ENCODE results near the gene VDAC1.
"Not testable (repeated sequence)": the region's sequence is repeated elsewhere in the genome, so short reads cannot be mapped to it uniquely, and the experiment has no call there.

Gene VDAC1

DNA sequence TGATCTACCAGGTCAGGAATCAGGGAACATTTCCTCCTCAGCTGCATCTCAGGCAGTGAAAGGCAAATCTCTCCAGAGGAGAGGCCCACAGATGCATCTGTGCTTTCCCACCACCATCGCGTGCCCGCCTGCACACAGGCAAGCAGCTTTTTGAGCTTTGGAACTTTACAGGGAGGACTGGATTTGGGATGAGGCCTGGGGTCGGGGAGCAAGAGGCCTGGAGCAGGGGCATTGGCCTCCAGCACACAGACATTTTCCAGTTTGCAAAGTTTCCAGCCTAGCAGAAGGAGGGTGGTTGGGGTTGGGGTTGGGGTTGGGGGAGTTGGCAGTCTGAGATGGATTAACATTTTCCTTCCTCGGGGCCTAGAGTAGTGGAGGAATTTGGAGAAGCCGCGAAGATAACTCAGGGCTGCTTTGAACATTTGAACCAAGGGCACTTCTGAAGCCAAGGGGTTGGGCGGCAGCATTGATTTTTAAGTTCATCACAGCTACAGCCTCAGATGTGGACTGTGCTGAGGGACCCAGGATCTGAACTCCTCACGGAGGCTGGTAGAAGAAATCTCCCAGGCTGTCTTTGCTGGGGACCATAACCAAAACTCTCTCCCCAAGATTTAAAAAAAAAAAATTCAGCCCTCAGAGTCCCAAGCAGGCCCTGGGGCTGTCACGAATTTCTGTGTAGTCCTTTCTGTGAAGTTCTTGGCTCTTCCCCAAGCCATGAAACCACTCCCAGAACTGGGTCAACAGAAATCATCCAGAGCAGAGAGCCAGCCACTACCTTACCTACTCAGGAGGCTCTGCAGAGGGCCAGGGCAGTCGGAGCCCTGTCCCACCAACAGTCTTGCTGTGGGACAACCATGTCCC, 61.9 kb downstream of the VDAC1 start:
- in situ Hi-C loops (cut with MboI; ENCODE audit: low sequenced_read_pairs), result no loop called here

DNA sequence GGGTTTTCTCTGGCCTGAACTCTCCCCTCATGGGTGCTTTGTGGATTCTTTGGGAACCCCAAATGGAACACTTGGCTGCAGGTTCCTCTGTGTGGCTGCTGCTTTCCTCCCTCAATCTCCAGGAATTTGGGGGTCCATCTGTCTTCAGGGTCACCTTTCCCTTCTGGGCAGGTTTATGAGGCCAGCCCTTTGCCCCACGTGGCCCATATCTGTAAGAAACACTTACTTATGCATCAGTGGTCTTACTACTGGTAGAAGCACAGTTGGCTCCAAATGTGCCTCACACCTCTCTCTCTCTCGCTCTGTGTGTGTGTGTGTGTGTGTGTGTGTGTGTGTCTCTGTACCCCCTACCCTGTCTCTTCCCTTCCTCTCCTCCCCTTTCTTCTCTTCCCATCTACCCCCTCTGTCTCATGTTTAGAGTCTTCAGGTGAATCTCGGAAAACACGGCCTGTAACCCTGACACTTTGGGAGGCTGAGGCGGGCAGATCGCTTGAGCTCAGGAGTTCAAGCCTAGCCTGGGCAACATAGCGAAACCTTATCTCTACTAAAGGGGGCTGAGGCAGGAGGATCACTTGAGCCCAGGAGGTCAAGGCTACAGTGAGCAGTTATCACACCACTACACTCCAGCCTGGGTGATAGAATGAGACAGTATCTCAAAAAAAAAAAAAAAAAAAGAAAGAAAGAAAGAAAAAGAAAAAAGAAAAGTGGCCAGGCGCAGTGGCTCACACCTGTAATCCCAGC, 63.1 kb downstream of the VDAC1 start:
- in situ Hi-C loops (cut with MboI; ENCODE audit: low sequenced_read_pairs), result no loop called here

DNA sequence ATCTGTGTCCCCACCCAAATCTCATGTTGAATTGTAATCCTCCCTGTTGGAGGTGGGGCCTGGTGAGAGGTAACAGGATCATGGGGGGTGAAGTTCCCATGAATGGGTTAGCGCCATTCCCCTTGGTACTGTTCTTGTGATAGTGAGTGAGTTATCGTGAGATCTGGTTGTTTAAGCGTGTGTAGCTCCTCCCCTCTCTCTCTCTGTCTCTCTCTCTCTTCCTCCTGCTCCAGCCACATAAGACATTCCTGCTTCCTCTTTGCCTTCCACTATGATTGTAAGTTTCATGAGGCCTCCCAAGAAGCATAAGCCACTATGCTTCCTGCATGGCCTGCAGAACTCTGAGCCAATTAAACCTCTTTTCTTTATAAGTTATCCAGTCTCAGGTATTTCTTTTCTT, 65.1 kb downstream of the VDAC1 start:
- in situ Hi-C loops (cut with MboI; ENCODE audit: low sequenced_read_pairs), result no loop called here

DNA sequence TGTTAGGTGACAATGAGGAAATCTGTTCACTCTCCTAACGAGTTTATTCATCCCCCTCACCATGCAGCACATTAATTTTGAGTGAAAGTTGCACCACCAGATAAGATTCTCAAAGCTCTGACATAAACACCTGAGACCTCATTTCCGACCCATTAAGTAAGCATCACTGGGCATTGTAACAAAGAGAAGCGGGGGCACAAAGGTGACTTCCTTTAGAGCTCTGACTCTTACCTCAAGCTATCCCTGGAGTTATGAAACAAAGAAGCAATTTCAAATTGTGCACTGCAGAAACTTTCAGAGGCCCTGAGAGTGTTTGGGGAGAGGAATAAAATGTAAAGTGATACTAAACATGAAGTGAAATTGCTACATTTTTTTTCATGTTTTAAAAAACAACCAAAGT, 65.8 kb downstream of the VDAC1 start:
- in situ Hi-C loops (cut with MboI; ENCODE audit: low sequenced_read_pairs), result no loop called here

DNA sequence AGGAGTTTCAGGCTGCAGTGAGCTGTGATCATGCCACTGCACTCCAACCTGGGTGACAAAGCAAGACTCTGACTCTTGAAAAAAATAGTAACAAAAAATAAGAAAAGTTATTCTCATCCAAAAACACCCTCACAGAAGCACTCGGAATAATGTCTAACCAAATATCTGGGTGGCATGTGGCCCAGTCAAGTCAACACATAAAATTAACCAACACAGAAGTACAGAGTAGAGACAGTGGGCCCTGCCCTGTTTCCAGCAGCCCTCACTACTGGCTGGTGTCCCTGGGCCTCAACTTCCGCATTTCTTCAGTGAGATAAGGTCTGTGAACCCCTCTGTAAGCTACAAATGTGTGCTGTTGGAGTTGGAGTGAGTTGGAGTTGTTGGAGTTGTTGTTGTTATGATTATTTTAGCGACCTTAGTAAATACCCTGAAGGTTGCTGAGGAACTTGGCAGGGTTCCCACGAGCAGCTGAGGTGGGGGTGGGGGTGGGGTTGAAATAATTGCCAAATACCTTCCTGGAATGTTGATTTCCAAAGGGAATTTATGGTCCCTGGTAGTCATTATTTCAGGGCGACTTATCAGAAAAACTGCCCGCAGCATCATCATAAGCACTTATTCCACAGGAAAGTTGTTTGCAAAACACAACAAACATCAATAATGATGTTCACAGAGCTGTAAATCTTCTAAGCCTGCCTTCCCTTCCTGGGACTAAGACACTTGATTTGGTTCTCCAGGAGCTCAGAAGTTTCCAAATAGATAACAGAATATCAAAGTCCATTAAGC, 66.5 kb downstream of the VDAC1 start:
- in situ Hi-C loops (cut with MboI; ENCODE audit: low sequenced_read_pairs), result no loop called here

DNA sequence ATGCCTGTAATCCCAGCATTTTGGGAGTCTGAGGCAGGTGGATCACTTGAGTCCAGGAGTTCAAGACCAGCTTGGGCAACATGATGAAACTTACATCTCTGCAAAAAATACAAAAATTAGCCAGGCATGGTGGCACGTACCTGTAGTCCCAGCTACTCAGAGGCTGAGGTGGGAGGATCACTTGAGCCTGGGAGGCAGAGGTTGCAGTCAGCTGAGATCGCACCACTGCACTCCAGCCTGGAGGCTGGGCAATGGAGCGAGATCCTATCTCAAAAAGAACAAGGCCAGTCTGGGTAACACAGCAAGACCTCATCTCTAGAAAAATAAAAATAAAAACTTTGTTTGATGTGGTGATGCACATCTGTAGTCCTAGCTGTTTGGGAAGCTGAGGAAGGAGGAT, 67.1 kb downstream of the VDAC1 start:
- in situ Hi-C loops (cut with MboI; ENCODE audit: low sequenced_read_pairs), result not testable (repeated sequence)

DNA sequence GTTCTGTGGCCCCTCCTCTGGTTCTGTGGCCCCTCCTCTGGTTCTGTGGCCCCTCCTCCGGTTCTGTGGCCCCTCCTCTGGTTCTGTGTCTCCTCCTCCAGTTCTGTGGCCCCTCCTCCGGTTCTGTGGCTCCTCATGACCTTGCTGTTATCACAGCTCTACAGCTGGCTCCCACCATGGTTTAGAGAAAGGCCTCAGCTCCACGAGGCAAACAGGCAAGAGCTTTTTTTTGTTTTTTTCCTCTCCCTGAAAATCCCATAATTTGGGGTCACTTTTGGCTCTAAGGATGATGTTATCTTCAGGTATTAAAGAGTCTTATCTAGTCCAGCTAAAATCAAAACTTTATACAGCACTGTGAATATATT, 68.1 kb downstream of the VDAC1 start:
- in situ Hi-C loops (cut with MboI; ENCODE audit: low sequenced_read_pairs), result no loop called here

DNA sequence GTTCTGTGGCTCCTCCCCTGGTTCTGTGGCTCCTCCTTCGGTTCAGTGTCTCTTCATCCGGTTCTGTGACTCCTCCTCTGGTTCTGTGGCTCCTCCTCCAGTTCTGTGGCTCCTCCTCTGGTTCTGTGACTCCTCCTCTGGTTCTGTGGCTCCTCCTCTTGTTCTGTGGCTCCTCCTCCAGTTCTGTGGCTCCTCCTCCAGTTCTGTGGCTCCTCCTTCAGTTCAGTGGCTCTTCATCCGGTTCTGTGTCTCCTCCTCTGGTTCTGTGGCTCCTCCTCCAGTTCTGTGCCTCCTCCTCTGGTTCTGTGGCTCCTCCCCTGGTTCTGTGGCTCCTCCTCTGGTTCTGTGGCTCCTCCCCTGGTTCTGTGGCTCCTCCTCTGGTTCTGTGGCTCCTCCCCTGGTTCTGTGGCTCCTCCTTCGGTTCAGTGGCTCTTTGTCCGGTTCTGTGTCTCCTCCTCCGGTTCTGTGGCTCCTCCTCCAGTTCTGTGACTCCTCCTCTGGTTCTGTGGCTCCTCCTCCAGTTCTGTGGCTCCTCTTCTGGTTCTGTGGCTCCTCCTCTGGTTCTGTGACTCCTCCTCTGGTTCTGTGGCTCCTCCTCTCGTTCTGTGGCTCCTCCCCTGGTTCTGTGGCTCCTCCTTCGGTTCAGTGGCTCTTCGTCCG, 68.7 kb downstream of the VDAC1 start:
- in situ Hi-C loops (cut with MboI; ENCODE audit: low sequenced_read_pairs), result not testable (repeated sequence)

DNA sequence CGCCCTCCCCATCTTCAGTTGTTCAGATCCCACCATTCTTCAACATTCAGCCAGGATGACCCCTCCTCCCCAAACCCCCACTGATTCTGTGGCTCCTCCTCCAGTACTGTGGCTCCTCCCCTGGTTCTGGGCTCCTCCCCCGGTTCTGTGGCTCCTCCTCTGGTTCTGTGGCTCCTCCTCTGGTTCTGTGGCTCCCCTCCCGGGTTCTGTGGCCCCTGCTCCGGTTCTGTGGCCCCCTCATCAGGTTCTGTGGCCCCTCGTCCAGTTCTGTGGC, 69.2 kb downstream of the VDAC1 start:
- in situ Hi-C loops (cut with MboI; ENCODE audit: low sequenced_read_pairs), result no loop called here

DNA sequence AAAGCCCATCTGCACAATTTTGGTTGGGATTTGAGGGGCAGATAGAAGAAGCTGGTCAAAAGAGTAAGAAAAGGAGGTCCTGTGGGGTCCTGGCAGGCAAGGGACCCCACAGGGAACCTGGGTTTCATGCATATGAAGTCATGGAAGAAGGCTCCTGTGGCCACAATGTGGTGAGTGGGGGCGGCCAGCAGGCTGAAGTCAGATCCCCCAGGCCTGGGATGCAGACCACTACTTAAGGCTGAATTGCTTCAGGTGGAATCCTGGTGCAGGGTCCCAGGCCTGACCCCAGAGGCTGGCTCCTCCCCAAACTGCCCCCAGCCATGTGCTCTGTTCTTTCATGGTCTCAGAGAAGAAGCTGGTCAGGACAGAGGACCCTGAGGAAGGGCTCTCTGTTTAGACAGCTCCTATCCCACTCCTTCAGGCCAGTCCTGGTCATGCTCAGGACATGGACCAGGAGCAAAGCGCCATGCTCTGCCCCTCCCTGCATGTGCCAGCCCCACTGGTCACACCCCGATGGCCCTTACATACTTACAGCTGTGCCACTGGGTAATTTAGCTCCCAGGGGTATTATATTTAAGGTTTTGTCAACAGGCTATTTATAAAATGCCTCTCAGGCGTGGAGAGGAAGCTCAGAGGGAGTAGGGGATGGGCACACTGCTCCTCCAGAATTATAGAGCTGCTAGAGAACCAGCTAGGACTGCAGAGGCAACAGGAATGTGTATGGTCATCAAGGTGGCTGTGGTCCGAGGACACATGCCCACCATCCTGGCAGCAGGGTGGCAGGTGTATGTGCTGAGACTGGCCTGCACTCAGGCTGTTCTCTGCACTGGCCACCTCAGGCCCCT, 69.7 kb downstream of the VDAC1 start:
- in situ Hi-C loops (cut with MboI; ENCODE audit: low sequenced_read_pairs), result no loop called here

DNA sequence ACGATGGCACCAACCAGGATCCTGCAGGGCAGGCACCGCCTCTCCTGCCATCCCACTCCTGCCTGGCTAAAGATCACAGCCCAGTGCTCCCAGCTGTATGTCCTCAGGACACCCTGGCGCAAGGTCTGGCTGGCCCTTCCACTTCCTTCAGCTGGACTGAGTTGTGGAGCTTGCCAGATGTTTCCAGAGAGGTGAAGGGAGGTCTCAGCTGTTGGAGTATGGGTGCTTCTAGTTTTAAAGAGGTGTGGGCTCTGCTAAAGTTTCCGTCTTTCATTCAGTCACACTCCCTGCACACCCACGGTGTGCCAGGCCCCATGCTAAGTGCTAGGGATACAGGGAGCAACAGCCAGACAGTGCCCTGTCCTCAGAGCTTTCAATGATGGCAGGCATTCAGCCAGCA, 70.5 kb downstream of the VDAC1 start:
- in situ Hi-C loops (cut with MboI; ENCODE audit: low sequenced_read_pairs), result no loop called here

DNA sequence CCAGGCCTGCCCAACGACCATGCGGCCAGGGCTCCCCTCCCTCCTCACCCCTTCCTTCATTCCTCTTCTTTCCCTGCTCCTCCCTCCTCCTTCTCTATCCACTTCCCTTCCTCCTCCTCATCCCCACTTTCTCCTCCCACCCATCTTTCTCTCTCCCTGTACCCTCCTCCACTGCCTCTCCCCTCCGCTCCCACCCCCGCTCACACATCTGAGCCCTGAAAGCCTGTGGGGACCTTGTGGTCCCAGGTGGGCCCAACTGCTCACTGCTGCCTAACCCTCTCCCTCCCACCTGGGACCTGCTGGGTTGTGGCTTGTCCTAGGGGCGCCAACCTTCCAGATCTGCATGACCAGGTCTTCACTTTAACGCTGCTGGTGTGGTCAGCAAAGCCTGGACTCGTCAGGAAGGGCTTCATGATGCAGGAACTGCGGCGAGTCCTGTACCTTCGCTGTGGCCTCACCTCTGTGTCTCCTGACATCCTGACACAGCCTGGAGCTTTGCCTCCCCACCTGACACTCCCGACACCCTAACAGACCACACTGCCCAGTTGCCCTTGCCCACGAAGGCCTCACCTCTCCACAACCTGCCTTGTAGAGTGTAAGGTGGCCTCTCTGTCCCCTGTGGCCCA, 71.0 kb downstream of the VDAC1 start:
- in situ Hi-C loops (cut with MboI; ENCODE audit: low sequenced_read_pairs), result no loop called here

DNA sequence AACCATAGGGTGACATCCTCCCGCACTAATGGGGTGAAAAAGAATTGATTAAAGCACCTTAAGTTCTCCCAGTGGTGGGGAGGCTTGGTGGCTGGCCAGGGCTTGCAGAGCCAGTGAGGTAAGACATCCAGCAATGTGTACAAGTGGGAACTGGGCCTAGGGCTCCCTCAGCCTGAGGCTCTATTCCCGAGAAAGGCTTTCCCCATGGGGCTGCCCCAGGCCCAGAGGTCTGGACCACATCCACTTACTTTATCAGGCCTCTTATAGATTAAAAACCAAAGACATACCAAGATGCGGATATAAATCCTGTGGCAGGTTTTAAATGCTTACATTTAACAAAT, 71.6 kb downstream of the VDAC1 start:
- in situ Hi-C loops (cut with MboI; ENCODE audit: low sequenced_read_pairs), result no loop called here

DNA sequence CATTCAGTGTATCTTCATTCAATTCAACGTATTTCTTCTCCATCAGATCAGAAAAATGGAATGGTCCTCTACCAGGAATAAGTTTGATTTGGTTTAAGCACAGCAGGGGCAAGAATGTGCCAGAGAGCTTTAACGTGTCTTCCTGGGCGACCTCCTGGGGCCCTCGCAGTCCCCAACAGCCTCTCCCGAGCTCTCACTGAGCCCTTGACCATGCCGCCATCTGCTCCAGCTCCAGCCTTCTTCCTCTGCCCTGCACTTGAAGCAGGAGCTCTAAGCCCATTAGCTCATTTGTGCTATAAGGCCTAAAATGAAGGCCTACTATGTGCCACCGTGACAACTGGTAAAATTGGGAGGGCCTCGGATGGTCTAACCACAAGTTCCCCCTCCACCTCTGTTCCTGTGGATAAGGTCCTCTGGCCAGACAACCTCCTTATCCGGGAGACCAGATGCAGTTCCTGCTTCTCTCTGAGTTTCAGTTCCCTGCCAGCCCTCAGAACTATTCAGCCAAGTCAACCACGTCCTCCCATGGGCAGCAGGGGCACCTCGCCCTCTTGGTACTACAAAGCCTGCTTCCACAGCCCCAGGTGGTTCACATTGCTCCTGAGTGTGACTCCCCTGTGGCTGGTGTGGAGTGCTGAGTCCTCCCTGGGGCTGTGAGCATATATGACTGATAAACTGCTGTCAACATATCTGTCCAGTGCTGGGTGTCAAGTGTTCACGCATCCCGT, 72.2 kb downstream of the VDAC1 start:
- in situ Hi-C loops (cut with MboI; ENCODE audit: low sequenced_read_pairs), result no loop called here

DNA sequence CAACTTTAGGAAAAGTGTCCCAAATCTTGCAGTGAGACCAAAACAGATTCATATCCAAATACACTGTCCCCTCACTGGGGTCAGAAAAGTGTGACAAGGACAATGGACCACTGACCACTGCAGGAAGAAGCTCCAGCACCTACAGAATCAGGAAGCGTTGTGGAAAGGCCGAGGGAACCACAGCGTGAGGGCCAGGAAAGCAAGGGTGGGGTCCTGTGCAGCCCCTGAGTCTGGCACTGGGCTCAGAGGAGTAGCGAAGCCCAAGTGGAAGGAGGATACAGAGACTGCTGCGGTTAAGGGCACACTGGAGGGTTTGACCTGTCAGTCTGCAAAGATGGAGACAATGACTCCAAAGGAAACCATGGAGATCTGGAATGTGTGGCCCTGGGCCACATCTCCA, 73.2 kb downstream of the VDAC1 start:
- in situ Hi-C loops (cut with MboI; ENCODE audit: low sequenced_read_pairs), result no loop called here

DNA sequence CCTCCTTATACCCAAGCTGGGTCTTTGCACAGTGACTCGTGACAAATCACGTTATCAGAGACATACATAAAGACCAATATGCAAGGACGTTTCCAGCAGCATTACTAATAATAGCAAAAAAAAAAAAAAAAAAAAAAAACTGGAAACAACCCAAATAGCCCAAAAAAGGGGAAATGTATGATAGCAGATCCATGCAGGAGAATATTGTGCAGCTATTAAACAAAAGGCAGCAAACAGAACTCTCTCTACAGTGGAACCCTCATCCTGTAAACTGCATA, 74.0 kb downstream of the VDAC1 start:
- in situ Hi-C loops (cut with MboI; ENCODE audit: low sequenced_read_pairs), result no loop called here

DNA sequence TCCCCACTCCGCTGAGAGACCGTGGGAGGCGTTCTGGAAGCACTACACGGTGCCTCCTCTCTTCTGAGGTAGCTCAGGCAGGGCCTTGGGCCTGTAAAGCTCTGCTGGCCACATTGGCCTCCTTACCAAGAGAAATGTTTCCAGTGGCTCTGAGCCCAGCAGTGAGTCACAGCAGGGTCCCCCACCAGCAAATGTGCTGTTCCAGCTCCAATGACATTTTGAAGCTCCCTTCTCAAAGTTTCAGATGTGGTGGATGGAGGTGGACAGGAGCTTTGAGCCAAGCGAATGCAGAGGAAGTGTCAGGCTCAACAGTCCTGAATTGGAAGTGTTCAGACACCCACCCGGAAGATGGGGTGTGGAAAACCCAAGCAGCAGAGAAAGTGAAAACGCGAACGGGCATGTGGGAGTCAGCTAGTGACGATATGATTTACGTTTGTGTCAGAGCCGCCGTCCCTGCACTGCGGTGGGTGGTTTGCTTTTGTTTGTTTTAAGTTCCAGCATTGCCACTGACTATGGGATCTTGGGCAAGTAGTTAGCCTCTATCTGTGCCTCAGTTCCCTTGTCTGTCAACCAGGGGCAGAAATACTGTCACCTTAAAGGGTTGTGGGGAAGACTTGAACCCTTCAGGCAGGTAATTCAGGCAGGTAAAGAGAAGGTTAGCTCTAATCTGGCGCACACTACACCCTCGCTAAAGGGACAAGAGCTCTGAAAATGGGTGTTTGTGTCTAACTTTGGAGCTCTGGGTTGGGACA, 74.5 kb downstream of the VDAC1 start:
- in situ Hi-C loops (cut with MboI; ENCODE audit: low sequenced_read_pairs), result no loop called here

DNA sequence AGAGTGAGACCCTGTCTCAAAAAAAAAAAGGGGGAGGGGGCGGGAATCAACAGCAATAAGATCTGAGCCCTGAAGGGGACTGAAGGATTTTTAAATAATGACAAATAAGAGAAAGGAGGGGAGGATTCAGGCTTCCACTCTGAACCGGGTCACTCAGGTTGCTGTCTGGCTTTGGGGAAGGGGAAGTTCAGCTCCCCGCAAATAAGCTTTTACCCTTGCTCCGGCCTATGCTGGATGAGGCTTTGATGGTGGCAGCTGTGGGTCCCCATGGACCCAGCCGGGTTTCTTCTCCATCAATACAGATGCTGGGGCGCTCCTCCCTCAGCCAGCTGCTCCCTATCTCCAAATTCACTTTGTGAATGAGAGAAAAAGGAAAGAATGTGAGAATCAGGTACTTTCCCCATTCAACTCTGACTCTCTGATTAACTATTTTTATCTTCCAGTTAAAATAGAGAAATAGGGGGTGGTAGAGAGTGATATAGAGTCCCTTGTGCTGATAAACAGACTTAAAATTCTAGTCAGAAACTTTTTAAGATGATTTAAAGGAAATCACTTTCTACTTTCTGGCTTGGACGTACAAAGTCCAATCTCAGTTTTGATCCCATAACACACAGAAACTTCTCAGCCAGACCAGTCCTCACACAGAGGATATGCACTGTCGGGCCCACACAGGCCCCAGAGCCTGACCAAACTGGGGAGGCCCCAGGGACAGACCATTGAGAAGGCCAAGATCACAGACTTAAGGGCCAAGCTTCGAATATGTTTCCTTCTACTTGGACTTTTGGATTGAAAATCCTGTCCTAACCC, 76.0 kb downstream of the VDAC1 start:
- in situ Hi-C loops (cut with MboI; ENCODE audit: low sequenced_read_pairs), result no loop called here
